ENCODE results near the gene ZNFX1. TPM values are rescaled to one million over a fixed set of nuclear protein-coding genes. Genes with fewer than 3 reads are reported as not detected.

ZNFX1 gene
- total RNA-seq, 1 donor from 2014 or later, result 21.0 TPM

GRCh38 chr20:49267327-49267726 lies 10.5 kb downstream of the ZNFX1 start:
- intact Hi-C loops (cut with DNase I), result no loop called here
- ATAC-seq, result no peak
- no peak for DNase-seq (ENCODE audit: missing footprints)

GRCh38 chr20:49262444-49262843 lies 15.4 kb downstream of the ZNFX1 start:
- intact Hi-C loops (cut with DNase I), result no loop called here
- ATAC-seq (no peak), DNase-seq (ENCODE audit: missing footprints) (no peak)

GRCh38 chr20:49261173-49261572 lies 16.7 kb downstream of the ZNFX1 start:
- intact Hi-C loops (cut with DNase I), result no loop called here
- ATAC-seq, result no peak

GRCh38 chr20:49260218-49260617 lies 17.6 kb downstream of the ZNFX1 start:
- intact Hi-C loops (cut with DNase I), result no loop called here
- ATAC-seq, result no peak
- DNase-seq (ENCODE audit: missing footprints), result no peak

More at GRCh38 chr20:49261173-49261572, 16.7 kb downstream of the ZNFX1 start:
- DNase-seq (ENCODE audit: missing footprints), result no peak

- intact Hi-C loops (cut with DNase I), result no loop called here
- no peak for ATAC-seq
- no peak for DNase-seq (ENCODE audit: missing footprints)
These were observed 18.1 kb downstream of the ZNFX1 start for GRCh38 chr20:49259799-49260198.

- ATAC-seq (no peak), DNase-seq (ENCODE audit: missing footprints) (no peak)
- intact Hi-C loops (cut with DNase I), result no loop called here
These were observed 18.6 kb downstream of the ZNFX1 start for GRCh38 chr20:49259284-49259683.

- ATAC-seq, result no peak
- intact Hi-C loops (cut with DNase I), result no loop called here
- no peak for DNase-seq (ENCODE audit: missing footprints)
These were observed 21.6 kb downstream of the ZNFX1 start for GRCh38 chr20:49256261-49256660.

- DNase-seq (ENCODE audit: missing footprints) (no peak), ATAC-seq (no peak)
- intact Hi-C loops (cut with DNase I), result no loop called here
These were observed 25.1 kb downstream of the ZNFX1 start for GRCh38 chr20:49252556-49253350.

GRCh38 chr20:49248879-49249665 lies 28.8 kb downstream of the ZNFX1 start:
- no peak for DNase-seq (ENCODE audit: missing footprints)
- ATAC-seq, result no peak
- intact Hi-C loops (cut with DNase I), result no loop called here

GRCh38 chr20:49248301-49248700 lies 29.6 kb downstream of the ZNFX1 start:
- no peak for ATAC-seq
- intact Hi-C loops (cut with DNase I), result no loop called here
- no peak for DNase-seq (ENCODE audit: missing footprints)

GRCh38 chr20:49247792-49248191 lies 30.1 kb downstream of the ZNFX1 start:
- intact Hi-C loops (cut with DNase I), result no loop called here
- ATAC-seq (no peak), DNase-seq (ENCODE audit: missing footprints) (no peak)

- no peak for ATAC-seq
- intact Hi-C loops (cut with DNase I), result no loop called here
- no peak for DNase-seq (ENCODE audit: missing footprints)
These were observed 30.6 kb downstream of the ZNFX1 start for GRCh38 chr20:49247169-49247723.

- peak; percentile 71 for ATAC-seq
- DNase-seq (ENCODE audit: missing footprints), result no peak
- intact Hi-C loops (cut with DNase I), result no loop called here
These were observed 31.7 kb downstream of the ZNFX1 start for GRCh38 chr20:49245921-49246740.

- intact Hi-C loops (cut with DNase I), result no loop called here
- ATAC-seq (no peak), DNase-seq (ENCODE audit: missing footprints) (peak; percentile 40)
These were observed 40.3 kb downstream of the ZNFX1 start for GRCh38 chr20:49237531-49237930.

GRCh38 chr20:49236301-49236700 lies 41.6 kb downstream of the ZNFX1 start:
- ATAC-seq (no peak), DNase-seq (ENCODE audit: missing footprints) (peak; percentile 50)
- intact Hi-C loops (cut with DNase I), result no loop called here

GRCh38 chr20:49234831-49235230 lies 43.0 kb downstream of the ZNFX1 start:
- ATAC-seq (no peak), DNase-seq (ENCODE audit: missing footprints) (peak; percentile 23)
- intact Hi-C loops (cut with DNase I), result no loop called here

- intact Hi-C loops (cut with DNase I), result no loop called here
- ATAC-seq, result no peak
- no peak for DNase-seq (ENCODE audit: missing footprints)
These were observed 44.6 kb downstream of the ZNFX1 start for GRCh38 chr20:49233226-49233625.

GRCh38 chr20:49231471-49231870 lies 46.4 kb downstream of the ZNFX1 start:
- ATAC-seq, result no peak
- no peak for DNase-seq (ENCODE audit: missing footprints)
- intact Hi-C loops (cut with DNase I), result no loop called here

- ATAC-seq (peak; percentile 61), DNase-seq (ENCODE audit: missing footprints) (peak; percentile 68)
- intact Hi-C loops (cut with DNase I), result no loop called here
These were observed 47.2 kb downstream of the ZNFX1 start for GRCh38 chr20:49230561-49231133.

Data from Right ventricle myocardium inferior (tissue), 1 donor.